A549 treated with RU486 at 1 μM for 4 hours (cell line): ENCODE measurements around the gene CHST7. TPM values are rescaled to one million over a fixed set of nuclear protein-coding genes. Genes with fewer than 3 reads are reported as not detected.

Experiments
- total RNA-seq: library from RNA; stranded (reverse); fragments of 200-300 nt; extraction: Qiagen RNA extraction; gene quantifications from 5 replicates; pipeline ENCODE4 v1.2.3, GENCODE V29; 2022; ENCODE audit warnings: low read depth

CHST7 gene, protein sequence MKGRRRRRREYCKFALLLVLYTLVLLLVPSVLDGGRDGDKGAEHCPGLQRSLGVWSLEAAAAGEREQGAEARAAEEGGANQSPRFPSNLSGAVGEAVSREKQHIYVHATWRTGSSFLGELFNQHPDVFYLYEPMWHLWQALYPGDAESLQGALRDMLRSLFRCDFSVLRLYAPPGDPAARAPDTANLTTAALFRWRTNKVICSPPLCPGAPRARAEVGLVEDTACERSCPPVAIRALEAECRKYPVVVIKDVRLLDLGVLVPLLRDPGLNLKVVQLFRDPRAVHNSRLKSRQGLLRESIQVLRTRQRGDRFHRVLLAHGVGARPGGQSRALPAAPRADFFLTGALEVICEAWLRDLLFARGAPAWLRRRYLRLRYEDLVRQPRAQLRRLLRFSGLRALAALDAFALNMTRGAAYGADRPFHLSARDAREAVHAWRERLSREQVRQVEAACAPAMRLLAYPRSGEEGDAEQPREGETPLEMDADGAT
- 12.6 to 21.9 TPM (median 20.7 TPM) in 5 replicates for total RNA-seq

DNA sequence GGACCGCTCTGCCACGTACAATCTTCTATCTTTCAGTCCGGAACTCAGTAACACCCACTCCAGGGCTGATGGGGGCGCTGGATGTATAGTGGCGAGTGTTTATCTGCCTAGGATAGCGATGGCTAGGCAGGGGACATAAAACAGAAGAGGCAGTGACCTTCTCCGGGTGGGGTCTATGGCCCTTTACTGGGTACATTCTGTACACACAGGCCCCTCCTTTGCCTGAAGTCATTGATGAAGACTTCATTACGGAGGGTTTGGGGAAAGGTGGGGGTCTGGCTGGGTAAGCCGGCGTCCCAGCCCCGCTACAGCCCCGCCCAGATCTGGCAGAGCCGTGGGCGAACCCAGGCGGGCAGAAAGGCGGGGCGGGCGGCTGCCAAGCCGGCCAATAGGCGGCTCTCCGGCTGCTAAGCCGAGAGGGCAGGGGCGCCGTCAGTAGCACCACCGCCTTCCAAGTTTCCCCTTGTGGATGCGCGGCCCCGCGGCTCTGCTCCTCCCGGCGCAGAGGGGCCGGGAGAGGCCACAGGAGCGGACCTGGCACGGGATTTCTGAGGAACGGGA is at the start of gene CHST7:
Gene CHST7, plus strand, starts transcription at position 435 of the 561 bp plus-strand sequence. CDS start 167 bp downstream, outside the sequence.

DNA sequence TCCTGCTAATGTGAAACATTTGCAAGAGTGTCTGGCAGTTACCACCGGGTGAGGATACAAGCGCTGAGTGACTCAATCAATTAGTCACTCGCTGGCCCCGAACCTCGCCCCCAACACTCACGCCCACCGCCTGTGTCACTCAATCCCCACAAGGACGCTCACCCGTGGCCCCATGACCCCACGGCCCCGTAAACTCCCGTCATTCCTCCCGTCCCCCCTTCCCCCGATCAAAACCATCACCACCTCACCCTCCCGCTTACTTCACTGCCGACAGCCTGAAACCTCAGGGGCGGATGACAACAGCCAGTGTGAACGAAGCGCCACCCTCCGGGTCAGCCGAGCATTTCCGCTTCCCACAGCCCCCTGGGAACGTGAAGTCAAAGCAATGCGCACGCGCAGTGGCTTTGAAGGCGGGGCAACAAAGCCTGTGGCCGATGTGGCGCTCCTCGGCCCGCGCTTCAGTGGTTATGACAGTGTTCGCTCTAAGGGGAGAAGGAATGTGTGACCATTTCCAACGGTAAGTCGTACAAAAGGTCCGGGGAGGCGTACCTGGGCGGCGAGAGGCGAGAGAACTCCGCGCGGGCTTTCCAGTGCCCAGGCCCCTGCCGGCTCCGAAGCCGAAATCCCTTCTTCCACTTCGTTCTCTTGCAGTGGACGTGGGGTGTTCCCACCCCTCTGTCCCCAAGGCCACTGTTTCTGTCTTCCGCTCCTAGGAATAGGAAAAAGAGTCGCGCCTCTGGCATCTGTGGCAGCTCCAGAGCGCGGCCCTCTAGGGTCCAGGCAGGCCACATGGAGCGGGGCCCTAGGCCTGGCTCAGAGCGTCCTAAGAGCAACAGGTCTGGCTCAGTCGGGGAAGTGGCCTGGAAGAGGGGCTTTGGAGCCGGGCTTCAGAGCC is 28.2 kb upstream of the CHST7 start, which contains the start of gene ZNF674:
Gene ZNF674, minus strand, starts transcription at position 311 of the 895 bp plus-strand sequence. CDS start 3,334 bp downstream, outside the sequence.

Other genes starting within 250 kb of the CHST7 start
- 1.9 to 4.2 TPM (median 2.8 TPM) in 5 replicates for gene ZNF674, start 28.3 kb upstream of the CHST7 start, total RNA-seq
- 8.0 to 12.4 TPM (median 11.5 TPM) in 5 replicates for gene SLC9A7, start 185.4 kb downstream of the CHST7 start, total RNA-seq